Measurements from ENCODE around the gene OASL. TPM values are rescaled to one million over a fixed set of nuclear protein-coding genes. Genes with fewer than 3 reads are reported as not detected.

The OASL gene
- total RNA-seq, 1 donor from 2014 or later: 0.98 TPM

DNA sequence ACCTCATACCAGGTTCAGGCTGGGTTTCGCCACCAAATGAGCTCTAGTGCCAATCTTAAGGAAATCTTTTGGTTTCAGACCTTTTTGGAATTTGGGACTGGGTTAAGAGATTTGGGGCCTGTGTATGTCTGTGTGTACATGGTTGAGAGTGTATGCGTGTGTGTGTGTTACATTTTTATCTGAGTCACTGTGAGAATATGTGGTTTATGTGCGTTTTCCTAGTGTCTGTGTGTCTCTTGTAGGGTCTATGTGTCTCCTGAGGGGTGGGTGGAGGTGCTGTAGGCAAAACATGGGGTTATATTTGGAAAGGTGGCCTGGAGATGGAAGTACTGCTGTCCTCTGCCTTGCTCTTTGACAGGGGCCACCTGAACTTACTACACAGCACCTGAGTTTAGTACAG lies 40.6 kb downstream of the OASL start:
- TF ChIP-seq POLR2A (IDR thresholded peaks at IDR 0.05): no peak
- TF ChIP-seq CTCF (IDR thresholded peaks at IDR 0.05): no peak
- TF ChIP-seq POLR2AphosphoS5 (IDR thresholded peaks at IDR 0.05; ENCODE audit: insufficient read depth in 1 of 2, low read depth in 1 of 2): no peak
- peaks cover 0 to 5% of the 10 kb centered on the region in 2 donors for H3K36me3 ChIP-seq
- no peak overlapping the region for H3K27ac ChIP-seq
- H3K9me3 ChIP-seq: no peaks in the 10 kb centered on the region
- no peak overlapping the region for H3K4me3 ChIP-seq
- no peak for DNase-seq (ENCODE audit: extremely low spot score in 2 of 2)
- no peaks in the 10 kb centered on the region for H3K27me3 ChIP-seq
- intact Hi-C loops (cut with DNase I): no loop called here
- peaks cover 5% of the 10 kb centered on the region for H3K4me1 ChIP-seq

DNA sequence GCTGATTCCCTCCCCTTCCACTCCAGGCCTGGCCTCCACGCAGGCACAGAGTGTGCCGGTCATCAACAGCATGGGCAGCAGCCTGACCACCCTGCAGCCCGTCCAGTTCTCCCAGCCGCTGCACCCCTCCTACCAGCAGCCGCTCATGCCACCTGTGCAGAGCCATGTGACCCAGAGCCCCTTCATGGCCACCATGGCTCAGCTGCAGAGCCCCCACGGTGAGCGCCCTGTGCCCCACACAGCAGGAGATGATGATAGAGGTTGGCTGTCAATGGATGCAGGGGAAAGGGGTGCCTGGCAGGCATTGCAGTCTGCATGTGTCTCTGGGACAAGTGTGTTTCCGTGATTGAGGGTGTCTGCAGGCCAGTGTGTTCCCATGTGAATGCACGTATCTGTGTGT lies 41.6 kb downstream of the OASL start:
- DNase-seq (ENCODE audit: extremely low spot score in 2 of 2): no peak
- H3K27ac ChIP-seq: no peak overlapping the region
- peaks cover 5% of the 10 kb centered on the region for H3K4me1 ChIP-seq
- no peak for TF ChIP-seq CTCF (IDR thresholded peaks at IDR 0.05)
- TF ChIP-seq POLR2A (IDR thresholded peaks at IDR 0.05): no peak
- TF ChIP-seq POLR2AphosphoS5 (IDR thresholded peaks at IDR 0.05; ENCODE audit: insufficient read depth in 1 of 2, low read depth in 1 of 2): no peak
- no peak overlapping the region for H3K4me3 ChIP-seq
- no peaks in the 10 kb centered on the region for H3K36me3 ChIP-seq
- H3K9me3 ChIP-seq: no peaks in the 10 kb centered on the region
- H3K27me3 ChIP-seq: no peaks in the 10 kb centered on the region
- intact Hi-C loops (cut with DNase I): no loop called here

GRCh38 chr12:120996133-120996746 lies 42.8 kb downstream of the OASL start:
- intact Hi-C loops (cut with DNase I): no loop called here
- no peak for DNase-seq (ENCODE audit: extremely low spot score in 2 of 2)
- no peak overlapping the region for H3K4me3 ChIP-seq
- H3K27me3 ChIP-seq: no peaks in the 10 kb centered on the region
- TF ChIP-seq POLR2A (IDR thresholded peaks at IDR 0.05): no peak
- H3K9me3 ChIP-seq: no peaks in the 10 kb centered on the region
- peaks cover 5% of the 10 kb centered on the region for H3K4me1 ChIP-seq
- no peaks in the 10 kb centered on the region for H3K36me3 ChIP-seq
- no peak overlapping the region for H3K27ac ChIP-seq

GRCh38 chr12:120994589-120995337 lies 44.3 kb downstream of the OASL start:
- H3K27ac ChIP-seq: no peak overlapping the region
- intact Hi-C loops (cut with DNase I): no loop called here
- no peaks in the 10 kb centered on the region for H3K27me3 ChIP-seq
- no peak overlapping the region for H3K4me3 ChIP-seq
- H3K4me1 ChIP-seq: peaks cover 5% of the 10 kb centered on the region
- H3K36me3 ChIP-seq: no peaks in the 10 kb centered on the region
- no peaks in the 10 kb centered on the region for H3K9me3 ChIP-seq
- TF ChIP-seq CTCF (IDR thresholded peaks at IDR 0.05) (no peak), POLR2A (IDR thresholded peaks at IDR 0.05) (no peak), POLR2AphosphoS5 (IDR thresholded peaks at IDR 0.05; ENCODE audit: insufficient read depth in 1 of 2, low read depth in 1 of 2) (no peak)
- no peak for DNase-seq (ENCODE audit: extremely low spot score in 2 of 2)

- Histone ChIP-seq H3K27me3 (no peaks in the 10 kb centered on the region), H3K27ac (no peak overlapping the region), H3K36me3 (no peaks in the 10 kb centered on the region), H3K4me1 (no peaks in the 10 kb centered on the region), H3K4me3 (no peak overlapping the region), H3K9me3 (no peaks in the 10 kb centered on the region)
- no peak for DNase-seq (ENCODE audit: extremely low spot score in 2 of 2)
- intact Hi-C loops (cut with DNase I): no loop called here
- TF ChIP-seq POLR2AphosphoS5 (IDR thresholded peaks at IDR 0.05; ENCODE audit: insufficient read depth in 1 of 2, low read depth in 1 of 2): no peak
- no peak for TF ChIP-seq POLR2A (IDR thresholded peaks at IDR 0.05)
- TF ChIP-seq CTCF (IDR thresholded peaks at IDR 0.05): no peak
Measured at GRCh38 chr12:120994059-120994458, 45.0 kb downstream of the OASL start.
